Prostate gland (tissue), 2 donors: ENCODE results near the gene TLR10.

Experiments used
- CTCF ChIP-seq, 4 experiments: fragments of 200-600 bp in 2 of 4; fragments of 450-650 bp in 2 of 4; sonication (generic) in 2 of 4; IDR thresholded peaks; 1 replicate in 3 of 4; 2 replicates in 1 of 4; pipeline ENCODE4 v1.5.1; 2016 to 2019; ENCODE audit warnings: antibody characterized with exemption in 4 of 4, mild to moderate bottlenecking in 2 of 4, moderate library complexity in 2 of 4
- POLR2A ChIP-seq: fragments of 450-650 bp; IDR thresholded peaks from one replicate; pipeline ENCODE4 v1.6.1; 2016; ENCODE audit warnings: antibody characterized with exemption, mild to moderate bottlenecking

- no peak for TF ChIP-seq POLR2A
- no peak for TF ChIP-seq CTCF (IDR thresholded peaks at IDR 0.05)
Observed at GRCh38 chr4:38723726-38724474, 58.9 kb downstream of the TLR10 start.
